GM13976 (cell line): ENCODE results near the gene RAB11FIP3.
"Not testable (repeated sequence)": the region's sequence is repeated elsewhere in the genome, so short reads cannot be mapped to it uniquely, and the experiment has no call there.

Source experiments
- DNase-seq: peaks from one replicate; pipeline ENCODE4 v3.0.0; 2012; ENCODE audit warnings: low spot score
- CTCF ChIP-seq: IDR thresholded peaks from 2 replicates; pipeline ENCODE4 v1.5.1; 2012; ENCODE audit warnings: borderline replicate concordance, mild to moderate bottlenecking; ENCODE audit not compliant: insufficient read depth; ENCODE audit errors: extremely low read depth, missing control alignments, control extremely low read depth
- in situ Hi-C: fragments of 300-500 bp; cut with MboI; formaldehyde crosslinking; loops from one replicate; pipeline ENCODE4 v1.12.0; 2022; ENCODE audit warnings: low sequenced_read_pairs, mixed read lengths, inconsistent platforms; ENCODE audit not compliant: unreplicated experiment

The RAB11FIP3 gene

GRCh38 chr16:410516-411178, 14.8 kb upstream of the RAB11FIP3 start:
- in situ Hi-C loops = no loop called here
- no peak for DNase-seq
- TF ChIP-seq CTCF = no peak

DNA sequence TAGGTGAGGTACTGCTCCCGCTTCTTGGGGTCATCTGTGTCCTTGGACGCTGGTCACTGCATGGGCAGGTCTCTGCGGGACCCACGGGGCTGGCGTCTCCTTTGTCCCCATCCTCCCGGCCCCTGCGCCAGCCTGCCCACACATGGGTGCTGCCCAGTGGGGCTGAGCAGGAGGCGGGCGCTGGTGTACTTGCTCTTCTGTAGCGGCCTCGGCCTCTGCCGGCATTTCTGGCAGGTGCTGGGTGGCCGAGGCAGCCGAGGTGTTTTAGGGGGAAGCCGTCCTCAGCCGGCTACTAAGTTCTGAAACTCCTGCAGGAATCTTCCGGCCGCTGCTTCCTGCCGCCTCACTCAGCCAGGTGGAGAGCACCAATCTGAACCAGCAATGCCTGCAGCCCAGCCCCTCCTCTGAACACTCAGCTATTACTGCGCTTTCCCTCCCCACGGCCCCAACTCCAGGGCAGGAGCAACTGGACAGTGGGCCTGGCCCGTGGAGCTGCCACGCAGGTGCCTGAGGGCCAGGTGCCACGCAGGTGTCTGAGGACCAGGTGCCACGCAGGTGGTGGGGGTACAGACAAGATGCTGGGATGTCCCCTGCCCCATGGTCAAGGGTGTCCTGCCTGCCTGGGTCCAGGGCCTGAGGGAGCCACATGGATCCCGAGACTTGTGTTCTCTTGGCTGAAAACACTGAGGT, 13.7 kb upstream of the RAB11FIP3 start:
- TF ChIP-seq CTCF = no peak
- DNase-seq = no peak
- in situ Hi-C loops = no loop called here

- in situ Hi-C loops = no loop called here
- DNase-seq = peak; percentile 18
- no peak for TF ChIP-seq CTCF
These were observed 10.9 kb upstream of the RAB11FIP3 start for GRCh38 chr16:414395-415169.

- in situ Hi-C loops, DNase-seq: not testable (repeated sequence)
These were observed 10.3 kb upstream of the RAB11FIP3 start for GRCh38 chr16:415170-415498.

GRCh38 chr16:422179-422578, 3.3 kb upstream of the RAB11FIP3 start:
- in situ Hi-C loops = not testable (repeated sequence)

GRCh38 chr16:424033-424622, 1.3 kb upstream of the RAB11FIP3 start:
- DNase-seq = no peak
- in situ Hi-C loops = no loop called here
- no peak for TF ChIP-seq CTCF

More at GRCh38 chr16:422179-422578, 3.3 kb upstream of the RAB11FIP3 start:
- not testable (repeated sequence) for DNase-seq

- no peak for DNase-seq
- no peak for TF ChIP-seq CTCF
- in situ Hi-C loops = no loop called here
These were observed 797 bp upstream of the RAB11FIP3 start for GRCh38 chr16:424623-425081.
